Mammary epithelial cell (primary cell): ENCODE data around the gene RTN3.

Source experiments
- EZH2 ChIP-seq: IDR thresholded peaks from 2 replicates; pipeline ENCODE4 v1.6.1; 2012; ENCODE audit warnings: low read length, inconsistent platforms, borderline replicate concordance
- TF ChIP-seq, protein P1 (sequence below), 2 donors: IDR thresholded peaks in 1 of 2; conservative IDR thresholded peaks in 1 of 2; 2 replicates each; pipeline ENCODE4 v1.5.1; 2011 to 2012; ENCODE audit warnings: inconsistent platforms in 2 of 2, low read length in 2 of 2, mild to moderate bottlenecking in 2 of 2, control low read depth in 1 of 2, low read depth in 1 of 2; ENCODE audit not compliant: insufficient read depth in 1 of 2; ENCODE audit errors: extremely low read depth in 1 of 2

DNA sequence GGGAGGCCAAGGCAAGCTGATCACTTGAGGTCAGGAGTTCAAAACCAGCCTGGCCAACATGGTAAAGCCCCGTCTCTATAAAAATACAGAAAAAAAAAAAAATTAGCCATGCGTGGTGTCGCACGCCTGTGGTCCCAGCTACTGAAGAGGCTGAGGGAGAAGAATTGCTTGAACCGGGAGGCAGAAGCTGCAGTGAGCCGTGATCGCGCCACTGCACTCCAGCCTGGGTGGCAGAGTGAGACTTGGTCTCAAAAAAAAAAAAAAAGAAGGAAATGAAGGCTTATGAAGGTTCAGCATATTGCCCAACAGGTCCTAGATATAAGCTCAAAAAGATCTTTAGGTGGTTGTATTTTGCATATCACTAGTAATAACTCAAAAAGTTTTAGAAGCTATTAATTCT is 20.3 kb upstream of the RTN3 start:
- TF ChIP-seq, protein P1, sequence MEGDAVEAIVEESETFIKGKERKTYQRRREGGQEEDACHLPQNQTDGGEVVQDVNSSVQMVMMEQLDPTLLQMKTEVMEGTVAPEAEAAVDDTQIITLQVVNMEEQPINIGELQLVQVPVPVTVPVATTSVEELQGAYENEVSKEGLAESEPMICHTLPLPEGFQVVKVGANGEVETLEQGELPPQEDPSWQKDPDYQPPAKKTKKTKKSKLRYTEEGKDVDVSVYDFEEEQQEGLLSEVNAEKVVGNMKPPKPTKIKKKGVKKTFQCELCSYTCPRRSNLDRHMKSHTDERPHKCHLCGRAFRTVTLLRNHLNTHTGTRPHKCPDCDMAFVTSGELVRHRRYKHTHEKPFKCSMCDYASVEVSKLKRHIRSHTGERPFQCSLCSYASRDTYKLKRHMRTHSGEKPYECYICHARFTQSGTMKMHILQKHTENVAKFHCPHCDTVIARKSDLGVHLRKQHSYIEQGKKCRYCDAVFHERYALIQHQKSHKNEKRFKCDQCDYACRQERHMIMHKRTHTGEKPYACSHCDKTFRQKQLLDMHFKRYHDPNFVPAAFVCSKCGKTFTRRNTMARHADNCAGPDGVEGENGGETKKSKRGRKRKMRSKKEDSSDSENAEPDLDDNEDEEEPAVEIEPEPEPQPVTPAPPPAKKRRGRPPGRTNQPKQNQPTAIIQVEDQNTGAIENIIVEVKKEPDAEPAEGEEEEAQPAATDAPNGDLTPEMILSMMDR (conservative IDR thresholded peaks at IDR 0.05 in 1 of 2, IDR thresholded peaks at IDR 0.05 in 1 of 2; ENCODE audit: extremely low read depth in 1 of 2, insufficient read depth in 1 of 2, low read depth in 1 of 2, low read length in 2 of 2), result no peak
- TF ChIP-seq EZH2, result no peak
